ENCODE measurements around the gene PLCD4. TPM values are rescaled to one million over a fixed set of nuclear protein-coding genes. Genes with fewer than 3 reads are reported as not detected.

Gene PLCD4
- polyA plus RNA-seq, 1 of the 3 experiments (the other 2 are of a cell fraction): 8.5 TPM

DNA sequence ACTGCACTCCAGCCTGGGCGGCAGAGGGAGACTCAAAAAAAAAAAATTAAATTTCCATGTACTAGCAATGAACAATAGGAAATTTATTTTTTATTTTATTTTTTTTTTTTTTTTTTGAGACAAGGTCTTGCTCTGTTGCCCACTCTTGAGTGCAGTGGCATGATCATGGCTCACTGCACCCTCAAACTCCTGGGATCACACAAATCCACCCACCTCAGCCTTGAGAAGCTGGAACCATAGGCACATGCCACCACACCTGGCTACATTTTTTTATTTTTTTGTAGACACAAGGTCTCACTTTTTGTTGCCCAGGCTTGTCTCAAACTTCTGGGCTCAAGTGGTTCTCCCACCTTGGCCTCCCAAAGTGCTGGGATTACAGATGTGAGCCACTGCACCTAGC, 22.2 kb upstream of the PLCD4 start (continued):
- no peak for TF ChIP-seq RXRA (IDR thresholded peaks at IDR 0.05; ENCODE audit: borderline replicate concordance, low read depth)
- TF ChIP-seq FOXJ3 (CRISPR knock-in tag; IDR thresholded peaks at IDR 0.05): no peak
- TF ChIP-seq RCOR1 (IDR thresholded peaks at IDR 0.05; ENCODE audit: low read length): no peak
- no peak for TF ChIP-seq TCF12 (IDR thresholded peaks at IDR 0.05)
- TF ChIP-seq YY1 (IDR thresholded peaks at IDR 0.05; ENCODE audit: low read depth): no peak
- TF ChIP-seq, protein P1, sequence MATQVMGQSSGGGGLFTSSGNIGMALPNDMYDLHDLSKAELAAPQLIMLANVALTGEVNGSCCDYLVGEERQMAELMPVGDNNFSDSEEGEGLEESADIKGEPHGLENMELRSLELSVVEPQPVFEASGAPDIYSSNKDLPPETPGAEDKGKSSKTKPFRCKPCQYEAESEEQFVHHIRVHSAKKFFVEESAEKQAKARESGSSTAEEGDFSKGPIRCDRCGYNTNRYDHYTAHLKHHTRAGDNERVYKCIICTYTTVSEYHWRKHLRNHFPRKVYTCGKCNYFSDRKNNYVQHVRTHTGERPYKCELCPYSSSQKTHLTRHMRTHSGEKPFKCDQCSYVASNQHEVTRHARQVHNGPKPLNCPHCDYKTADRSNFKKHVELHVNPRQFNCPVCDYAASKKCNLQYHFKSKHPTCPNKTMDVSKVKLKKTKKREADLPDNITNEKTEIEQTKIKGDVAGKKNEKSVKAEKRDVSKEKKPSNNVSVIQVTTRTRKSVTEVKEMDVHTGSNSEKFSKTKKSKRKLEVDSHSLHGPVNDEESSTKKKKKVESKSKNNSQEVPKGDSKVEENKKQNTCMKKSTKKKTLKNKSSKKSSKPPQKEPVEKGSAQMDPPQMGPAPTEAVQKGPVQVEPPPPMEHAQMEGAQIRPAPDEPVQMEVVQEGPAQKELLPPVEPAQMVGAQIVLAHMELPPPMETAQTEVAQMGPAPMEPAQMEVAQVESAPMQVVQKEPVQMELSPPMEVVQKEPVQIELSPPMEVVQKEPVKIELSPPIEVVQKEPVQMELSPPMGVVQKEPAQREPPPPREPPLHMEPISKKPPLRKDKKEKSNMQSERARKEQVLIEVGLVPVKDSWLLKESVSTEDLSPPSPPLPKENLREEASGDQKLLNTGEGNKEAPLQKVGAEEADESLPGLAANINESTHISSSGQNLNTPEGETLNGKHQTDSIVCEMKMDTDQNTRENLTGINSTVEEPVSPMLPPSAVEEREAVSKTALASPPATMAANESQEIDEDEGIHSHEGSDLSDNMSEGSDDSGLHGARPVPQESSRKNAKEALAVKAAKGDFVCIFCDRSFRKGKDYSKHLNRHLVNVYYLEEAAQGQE (IDR thresholded peaks at IDR 0.05; ENCODE audit: low read depth, low read length): no peak

DNA sequence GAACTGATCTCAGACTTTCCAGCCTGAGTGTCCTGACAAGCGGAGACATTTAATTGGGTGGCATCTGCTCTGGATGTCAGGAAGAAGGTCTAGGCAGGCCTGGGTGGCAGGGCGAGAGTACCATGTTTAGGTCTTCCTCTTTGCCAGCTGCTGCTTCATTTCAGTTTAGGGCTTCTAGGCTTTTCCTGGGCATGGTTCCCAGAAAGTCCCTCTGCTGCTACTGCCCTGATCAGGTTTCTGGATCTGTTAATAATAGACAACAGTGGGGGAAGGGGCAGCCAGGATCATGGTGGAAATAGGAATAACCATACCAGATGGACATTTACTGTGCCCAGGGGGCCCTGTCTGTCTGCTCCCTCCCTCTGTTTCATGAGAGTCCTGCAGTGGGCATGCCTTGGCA, 2.3 kb upstream of the PLCD4 start:
- Histone ChIP-seq H3K4me2 (peak overlapping the region; percentile 68; the same call in 1 of the 2 replicates), H3K36me3 (replicated peaks in 1 of 2; ENCODE audit: control insufficient read depth in 1 of 2, insufficient read depth in 2 of 2, low read length in 1 of 2) (no peaks in the 10 kb centered on the region), H4K20me1 (ENCODE audit: insufficient read depth) (no peaks in the 10 kb centered on the region), H3K9ac (no peak overlapping the region), H3K79me2 (ENCODE audit: insufficient read depth) (no peaks in the 10 kb centered on the region), H2AFZ (ENCODE audit: low read depth) (peak overlapping the region; percentile 71; the same call in 1 of the 2 replicates), H3K9me2 (no peaks in the 10 kb centered on the region), H3K27ac (ENCODE audit: low read depth in 2 of 2, low read length in 1 of 2) (peak overlapping the region; percentile 55 to 93; a peak in 3 of 4 replicates), H3F3A (replicated peaks; ENCODE audit: insufficient read depth) (peaks cover 5% of the 10 kb centered on the region), H3K9me3 (no peaks in the 10 kb centered on the region), H3K27me3 (ENCODE audit: insufficient read depth) (no peaks in the 10 kb centered on the region), H3K4me3 (ENCODE audit: low read depth in 2 of 2, low read length in 1 of 2) (no peak overlapping the region), H3K4me1 (ENCODE audit: control insufficient read depth in 1 of 2, insufficient read depth in 2 of 2, low read depth in 1 of 2, low read length in 1 of 2) (peaks cover 10 to 25% of the 10 kb centered on the region in 2 experiments)
- CTCF ChIA-PET: no interaction called here
- WGBS (ENCODE audit: low lambda C conversion rate): 61% methylated on average over 2 of the region's 2 CpGs
- peak; percentile 78 for TF ChIP-seq NFIC (IDR thresholded peaks at IDR 0.05; ENCODE audit: borderline replicate concordance)
- TF ChIP-seq, protein P2, sequence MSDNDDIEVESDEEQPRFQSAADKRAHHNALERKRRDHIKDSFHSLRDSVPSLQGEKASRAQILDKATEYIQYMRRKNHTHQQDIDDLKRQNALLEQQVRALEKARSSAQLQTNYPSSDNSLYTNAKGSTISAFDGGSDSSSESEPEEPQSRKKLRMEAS (IDR thresholded peaks at IDR 0.05; ENCODE audit: low read depth): peak; percentile 66; the same call in 1 of the 2 replicates
- no peak for TF ChIP-seq JUND (IDR thresholded peaks at IDR 0.05)
- TF ChIP-seq RCOR1 (IDR thresholded peaks at IDR 0.05; ENCODE audit: low read length): peak; percentile 66
- TF ChIP-seq, protein P3, sequence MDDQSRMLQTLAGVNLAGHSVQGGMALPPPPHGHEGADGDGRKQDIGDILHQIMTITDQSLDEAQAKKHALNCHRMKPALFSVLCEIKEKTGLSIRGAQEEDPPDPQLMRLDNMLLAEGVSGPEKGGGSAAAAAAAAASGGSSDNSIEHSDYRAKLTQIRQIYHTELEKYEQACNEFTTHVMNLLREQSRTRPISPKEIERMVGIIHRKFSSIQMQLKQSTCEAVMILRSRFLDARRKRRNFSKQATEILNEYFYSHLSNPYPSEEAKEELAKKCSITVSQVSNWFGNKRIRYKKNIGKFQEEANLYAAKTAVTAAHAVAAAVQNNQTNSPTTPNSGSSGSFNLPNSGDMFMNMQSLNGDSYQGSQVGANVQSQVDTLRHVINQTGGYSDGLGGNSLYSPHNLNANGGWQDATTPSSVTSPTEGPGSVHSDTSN (IDR thresholded peaks at IDR 0.05): peak; percentile 26; the same call in 1 of the 2 replicates
- no peak for TF ChIP-seq POLR2AphosphoS5 (IDR thresholded peaks at IDR 0.05; ENCODE audit: low read depth, low read length)
- peak; percentile 94 for TF ChIP-seq CHD2 (IDR thresholded peaks at IDR 0.05; ENCODE audit: low read length, partially characterized antibody)
- TF ChIP-seq SMC3 (IDR thresholded peaks at IDR 0.05; ENCODE audit: low read depth, low read length): peak; percentile 22; the same call in 1 of the 2 replicates
- TF ChIP-seq, protein P4, sequence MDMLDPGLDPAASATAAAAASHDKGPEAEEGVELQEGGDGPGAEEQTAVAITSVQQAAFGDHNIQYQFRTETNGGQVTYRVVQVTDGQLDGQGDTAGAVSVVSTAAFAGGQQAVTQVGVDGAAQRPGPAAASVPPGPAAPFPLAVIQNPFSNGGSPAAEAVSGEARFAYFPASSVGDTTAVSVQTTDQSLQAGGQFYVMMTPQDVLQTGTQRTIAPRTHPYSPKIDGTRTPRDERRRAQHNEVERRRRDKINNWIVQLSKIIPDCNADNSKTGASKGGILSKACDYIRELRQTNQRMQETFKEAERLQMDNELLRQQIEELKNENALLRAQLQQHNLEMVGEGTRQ (IDR thresholded peaks at IDR 0.05; ENCODE audit: borderline replicate concordance, low read depth, low read length): no peak
- TF ChIP-seq SIN3A (IDR thresholded peaks at IDR 0.05; ENCODE audit: borderline replicate concordance, low read depth, low read length): no peak
- TF ChIP-seq RAD21 (IDR thresholded peaks at IDR 0.05; ENCODE audit: low read length): peak; percentile 23; the same call in 1 of the 2 replicates
- TF ChIP-seq, protein P5, sequence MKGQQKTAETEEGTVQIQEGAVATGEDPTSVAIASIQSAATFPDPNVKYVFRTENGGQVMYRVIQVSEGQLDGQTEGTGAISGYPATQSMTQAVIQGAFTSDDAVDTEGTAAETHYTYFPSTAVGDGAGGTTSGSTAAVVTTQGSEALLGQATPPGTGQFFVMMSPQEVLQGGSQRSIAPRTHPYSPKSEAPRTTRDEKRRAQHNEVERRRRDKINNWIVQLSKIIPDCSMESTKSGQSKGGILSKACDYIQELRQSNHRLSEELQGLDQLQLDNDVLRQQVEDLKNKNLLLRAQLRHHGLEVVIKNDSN (IDR thresholded peaks at IDR 0.05; ENCODE audit: borderline replicate concordance, low read depth): no peak
- no peak for TF ChIP-seq ELF1 (IDR thresholded peaks at IDR 0.05)
- peak; percentile 79 for TF ChIP-seq MXI1 (IDR thresholded peaks at IDR 0.05; ENCODE audit: low read depth, low read length)
- peak in 1 of 2 experiments; percentile 88; a peak in 2 of 4 replicates for TF ChIP-seq EP300 (IDR thresholded peaks at IDR 0.05; ENCODE audit: borderline replicate concordance in 1 of 2, low read depth in 1 of 2, low read length in 1 of 2)
- TF ChIP-seq FOSL2 (IDR thresholded peaks at IDR 0.05; ENCODE audit: borderline replicate concordance, low read depth): no peak
- TF ChIP-seq YY1 (IDR thresholded peaks at IDR 0.05; ENCODE audit: low read depth): no peak
- peak; percentile 76 for TF ChIP-seq TCF12 (IDR thresholded peaks at IDR 0.05)
- peak; percentile 70 for TF ChIP-seq GATA2 (CRISPR knock-in tag; IDR thresholded peaks at IDR 0.05)
- POLR2A ChIA-PET: no interaction called here
- peak; percentile 62 for DNase-seq

Data from SK-N-SH (cell line).